Stimulated activated CD4-positive, alpha-beta T cell treated with anti-CD3 and anti-CD28 coated beads, Interleukin-1b, Interleukin-23, amount 100 ng/mL, for 1 hour (primary cell): Measurements from ENCODE around the gene STAC3.

Source experiments
- DNase-seq, 2 donors: peaks; one replicate each; pipeline ENCODE4 v3.0.0-alpha.2; 2020; ENCODE audit warnings: low read depth in 2 of 2

Gene STAC3

DNA sequence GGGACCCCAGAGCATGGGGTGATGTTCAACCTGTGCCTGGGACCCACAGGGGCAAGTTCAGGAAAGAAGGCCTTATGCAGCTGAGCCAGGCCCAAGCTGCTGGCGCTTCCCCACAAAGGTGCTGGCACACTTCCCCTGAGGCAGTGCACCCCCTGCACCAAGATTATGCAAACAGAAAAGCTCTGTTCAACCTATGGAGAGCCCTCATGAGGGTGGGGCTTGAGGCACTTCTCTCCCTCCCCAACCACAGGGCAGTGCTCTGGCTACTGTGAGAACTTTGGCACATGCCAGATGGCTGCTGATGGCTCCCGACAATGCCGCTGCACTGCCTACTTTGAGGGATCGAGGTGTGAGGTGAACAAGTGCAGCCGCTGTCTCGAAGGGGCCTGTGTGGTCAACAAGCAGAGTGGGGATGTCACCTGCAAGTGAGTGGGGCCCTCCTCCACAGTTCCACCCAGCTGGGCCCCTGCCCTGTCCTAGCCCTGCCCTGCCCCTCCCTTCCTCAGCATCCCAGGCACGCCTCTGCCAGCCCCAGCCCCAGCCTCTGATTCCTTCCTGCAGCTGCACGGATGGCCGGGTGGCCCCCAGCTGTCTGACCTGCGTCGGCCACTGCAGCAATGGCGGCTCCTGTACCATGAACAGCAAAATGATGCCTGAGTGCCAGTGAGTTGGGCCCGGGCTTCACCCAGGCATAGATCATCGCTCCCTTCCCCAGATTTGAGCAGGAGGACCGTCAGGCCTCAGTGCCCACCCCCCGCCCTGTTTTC, 39.9 kb downstream of the STAC3 start:
- DNase-seq = no peak

DNA sequence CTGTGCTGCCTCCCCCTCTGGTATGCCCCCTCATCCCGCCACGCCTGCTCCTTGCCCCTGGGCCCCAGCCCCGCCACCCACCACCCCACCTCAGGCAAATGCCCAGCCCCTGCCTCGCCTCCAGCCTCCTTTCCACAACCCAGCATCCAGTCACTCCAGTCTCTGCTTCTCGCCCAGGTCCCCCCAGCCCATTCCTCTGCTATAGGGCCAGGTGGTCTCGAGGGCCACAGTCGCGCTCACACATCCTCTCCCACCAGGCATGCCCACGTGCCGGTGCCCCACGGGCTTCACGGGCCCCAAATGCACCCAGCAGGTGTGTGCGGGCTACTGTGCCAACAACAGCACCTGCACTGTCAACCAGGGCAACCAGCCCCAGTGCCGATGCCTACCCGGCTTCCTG, 40.5 kb downstream of the STAC3 start:
- no peak for DNase-seq

DNA sequence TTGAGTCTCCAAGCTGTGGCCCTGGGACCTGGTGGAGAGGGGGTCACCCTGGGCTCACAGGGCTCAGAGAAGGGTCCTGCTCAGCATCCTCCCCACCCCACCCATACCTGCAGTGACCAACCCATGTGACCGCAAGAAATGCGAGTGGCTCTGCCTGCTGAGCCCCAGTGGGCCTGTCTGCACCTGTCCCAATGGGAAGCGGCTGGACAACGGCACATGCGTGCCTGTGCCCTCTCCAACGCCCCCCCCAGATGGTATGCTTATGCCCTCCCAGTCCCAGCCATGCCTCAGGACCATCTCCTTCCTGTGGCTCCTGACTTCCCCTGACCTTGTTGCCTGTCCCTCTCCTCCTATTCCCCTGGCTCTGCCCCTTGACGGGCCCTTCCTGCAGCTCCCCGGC, 41.1 kb downstream of the STAC3 start:
- DNase-seq = no peak

DNA sequence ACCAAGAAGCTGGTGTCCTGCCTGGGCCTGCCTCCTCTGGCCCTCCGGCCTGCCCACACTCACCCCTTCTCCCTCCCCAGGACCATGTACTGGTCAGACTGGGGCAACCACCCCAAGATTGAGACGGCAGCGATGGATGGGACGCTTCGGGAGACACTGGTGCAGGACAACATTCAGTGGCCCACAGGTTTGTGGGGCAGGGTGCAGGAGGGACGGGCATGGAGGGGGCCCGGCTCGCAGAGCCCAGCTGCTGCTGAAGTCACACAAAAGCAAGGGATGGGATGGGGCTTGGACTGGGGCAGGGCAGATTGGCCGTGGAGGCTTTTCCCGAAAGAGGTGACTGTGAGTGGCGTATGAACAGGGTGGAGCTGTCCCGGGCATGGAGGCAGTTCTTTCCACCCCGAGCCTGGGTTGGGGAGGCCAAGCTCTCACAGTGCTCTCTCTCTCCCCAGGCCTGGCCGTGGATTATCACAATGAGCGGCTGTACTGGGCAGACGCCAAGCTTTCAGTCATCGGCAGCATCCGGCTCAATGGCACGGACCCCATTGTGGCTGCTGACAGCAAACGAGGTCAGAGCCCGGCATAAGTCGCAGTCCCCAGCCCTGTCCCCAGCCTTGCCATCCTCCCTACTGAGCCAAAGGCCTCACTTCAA, 42.2 kb downstream of the STAC3 start:
- DNase-seq = no peak

DNA sequence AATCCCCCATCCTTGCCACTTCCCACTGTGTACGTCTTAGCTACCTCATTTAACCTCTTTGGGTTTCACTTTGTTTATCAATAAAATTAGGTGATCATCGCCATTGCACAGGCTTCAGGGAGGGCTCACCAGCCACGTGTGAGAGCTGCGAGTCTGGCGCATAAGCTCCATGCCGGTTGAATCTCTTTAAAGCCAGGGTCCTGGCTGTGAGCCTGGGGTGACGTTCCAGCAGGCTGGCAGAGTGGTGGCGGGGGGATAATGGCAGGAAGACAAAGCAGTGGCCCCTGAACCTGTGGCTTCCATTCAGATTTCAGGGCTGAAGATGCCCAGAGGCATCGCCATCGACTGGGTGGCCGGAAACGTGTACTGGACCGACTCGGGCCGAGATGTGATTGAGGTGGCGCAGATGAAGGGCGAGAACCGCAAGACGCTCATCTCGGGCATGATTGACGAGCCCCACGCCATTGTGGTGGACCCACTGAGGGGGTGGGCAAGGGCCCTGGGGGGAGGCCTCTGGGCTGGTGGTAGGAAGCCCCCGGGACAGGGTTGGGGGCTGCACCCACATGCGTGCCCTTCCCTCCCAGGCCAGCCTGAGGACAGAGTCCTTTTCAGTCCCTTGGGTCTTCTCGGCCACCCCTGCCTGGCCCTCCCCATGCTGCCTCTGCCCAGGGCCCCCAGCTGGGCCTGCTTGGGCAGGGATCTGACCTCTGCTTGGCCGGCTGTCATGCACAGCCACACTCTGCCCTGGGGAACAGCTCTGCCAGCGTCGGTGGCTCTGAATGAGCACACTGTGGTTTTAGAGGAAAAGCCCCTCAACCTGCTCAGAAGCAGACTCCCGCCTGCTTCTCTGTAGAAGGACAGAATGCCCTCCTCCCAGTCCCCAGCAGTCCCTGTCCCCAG, 43.0 kb downstream of the STAC3 start:
- DNase-seq = no peak

DNA sequence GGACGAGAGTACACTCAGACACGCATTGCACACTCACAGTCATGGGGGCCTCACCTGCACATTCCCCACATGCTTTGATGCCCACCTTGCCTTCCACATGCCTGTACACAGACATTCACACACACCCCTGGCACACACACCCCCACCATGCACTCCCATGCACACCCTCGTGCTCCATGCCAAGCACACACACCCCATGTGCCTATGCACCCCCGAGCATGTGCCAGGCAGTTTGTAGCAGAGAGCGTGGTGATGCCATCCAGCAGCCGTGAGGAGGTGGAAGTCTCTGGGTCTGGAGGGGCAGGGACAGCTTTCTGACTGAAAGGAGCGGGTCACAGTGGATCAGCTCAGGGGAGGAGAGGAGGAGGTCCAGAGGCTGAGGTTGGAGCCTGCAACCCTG, 45.1 kb downstream of the STAC3 start:
- no peak for DNase-seq

DNA sequence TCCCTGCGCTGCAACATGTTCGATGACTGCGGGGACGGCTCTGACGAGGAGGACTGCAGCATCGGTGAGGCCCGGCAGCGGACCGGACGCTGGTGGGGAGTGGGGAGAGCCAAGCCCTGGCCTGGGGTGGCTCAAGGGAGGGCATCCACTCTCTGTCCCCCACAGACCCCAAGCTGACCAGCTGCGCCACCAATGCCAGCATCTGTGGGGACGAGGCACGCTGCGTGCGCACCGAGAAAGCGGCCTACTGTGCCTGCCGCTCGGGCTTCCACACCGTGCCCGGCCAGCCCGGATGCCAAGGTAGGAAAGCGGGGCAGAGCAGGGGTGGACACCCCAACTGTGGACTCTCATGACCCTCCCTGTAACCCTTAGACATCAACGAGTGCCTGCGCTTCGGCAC, 45.8 kb downstream of the STAC3 start:
- DNase-seq = no peak

DNA sequence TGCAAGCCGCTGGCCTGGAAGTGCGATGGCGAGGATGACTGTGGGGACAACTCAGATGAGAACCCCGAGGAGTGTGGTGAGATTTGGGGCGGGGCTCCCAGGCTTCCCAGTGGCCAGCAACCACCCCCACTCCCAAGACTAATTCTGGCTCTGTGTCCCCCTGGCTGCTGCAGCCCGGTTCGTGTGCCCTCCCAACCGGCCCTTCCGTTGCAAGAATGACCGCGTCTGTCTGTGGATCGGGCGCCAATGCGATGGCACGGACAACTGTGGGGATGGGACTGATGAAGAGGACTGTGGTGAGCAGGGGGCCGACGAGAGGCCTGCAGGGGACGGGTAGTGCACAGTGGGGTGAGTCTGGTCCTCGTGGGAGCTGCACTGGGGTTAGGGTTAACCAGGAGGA, 46.5 kb downstream of the STAC3 start:
- DNase-seq = no peak

DNA sequence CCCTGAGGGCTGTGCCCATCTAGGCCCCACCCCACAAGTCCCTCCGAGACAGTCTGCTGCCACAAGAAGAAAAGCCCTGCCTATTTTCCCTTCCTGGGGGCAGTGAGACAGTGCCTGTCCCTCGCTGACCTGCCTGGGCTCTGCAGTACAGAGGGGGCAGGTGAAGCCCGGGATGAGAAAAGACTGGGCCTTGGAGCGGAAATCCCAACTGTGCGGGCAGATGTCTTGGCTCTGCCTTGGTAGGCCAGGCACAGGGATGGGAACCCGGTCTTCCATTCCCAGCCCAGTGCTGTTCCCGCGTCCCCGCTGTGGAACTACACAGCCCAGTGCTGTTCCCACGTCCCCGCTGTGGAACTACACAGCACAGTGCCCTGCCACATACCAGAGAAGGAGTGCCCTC, 47.2 kb downstream of the STAC3 start:
- no peak for DNase-seq

DNA sequence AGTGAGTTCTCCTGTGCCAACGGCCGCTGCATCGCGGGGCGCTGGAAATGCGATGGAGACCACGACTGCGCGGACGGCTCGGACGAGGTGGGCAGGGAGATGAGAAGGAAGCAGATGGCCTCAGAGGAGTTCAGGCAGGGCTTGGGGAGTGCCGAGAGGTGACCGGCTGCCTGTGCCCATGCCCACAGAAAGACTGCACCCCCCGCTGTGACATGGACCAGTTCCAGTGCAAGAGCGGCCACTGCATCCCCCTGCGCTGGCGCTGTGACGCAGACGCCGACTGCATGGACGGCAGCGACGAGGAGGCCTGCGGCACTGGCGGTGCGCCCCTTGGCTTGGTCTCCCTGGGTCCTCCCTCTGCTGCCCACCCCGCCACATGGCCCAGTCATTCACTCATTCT, 47.8 kb downstream of the STAC3 start:
- DNase-seq = no peak

DNA sequence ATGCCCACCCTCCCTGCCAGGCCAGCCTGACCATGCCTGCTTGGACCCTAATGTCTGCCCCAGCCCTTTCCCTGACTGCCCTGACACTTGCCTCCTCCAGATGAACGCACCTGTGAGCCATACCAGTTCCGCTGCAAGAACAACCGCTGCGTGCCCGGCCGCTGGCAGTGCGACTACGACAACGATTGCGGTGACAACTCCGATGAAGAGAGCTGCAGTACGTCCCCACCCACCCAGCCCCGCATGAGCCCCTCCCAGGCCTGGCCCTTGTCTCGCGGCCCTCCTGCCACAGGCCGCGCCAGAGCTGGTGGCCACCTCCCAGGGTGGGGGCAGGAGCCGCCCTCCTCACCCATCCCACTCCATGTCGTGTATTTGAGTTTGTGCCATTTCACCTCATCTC, 48.7 kb downstream of the STAC3 start:
- no peak for DNase-seq

DNA sequence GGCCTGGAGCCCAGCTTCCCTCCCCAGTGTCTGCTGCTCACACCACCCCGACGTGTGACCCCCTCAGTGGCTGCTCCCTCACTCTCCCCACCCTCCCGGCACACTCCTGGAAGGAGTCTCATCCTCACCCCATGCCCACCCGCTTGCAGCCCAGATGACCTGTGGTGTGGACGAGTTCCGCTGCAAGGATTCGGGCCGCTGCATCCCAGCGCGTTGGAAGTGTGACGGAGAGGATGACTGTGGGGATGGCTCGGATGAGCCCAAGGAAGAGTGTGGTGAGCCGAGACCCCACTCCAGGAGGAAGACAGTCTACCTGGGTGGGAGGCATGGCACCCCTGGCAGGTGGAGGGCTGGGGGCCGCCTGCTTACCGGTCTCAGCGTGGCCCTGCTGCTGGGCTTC, 49.4 kb downstream of the STAC3 start:
- DNase-seq = no peak

DNA sequence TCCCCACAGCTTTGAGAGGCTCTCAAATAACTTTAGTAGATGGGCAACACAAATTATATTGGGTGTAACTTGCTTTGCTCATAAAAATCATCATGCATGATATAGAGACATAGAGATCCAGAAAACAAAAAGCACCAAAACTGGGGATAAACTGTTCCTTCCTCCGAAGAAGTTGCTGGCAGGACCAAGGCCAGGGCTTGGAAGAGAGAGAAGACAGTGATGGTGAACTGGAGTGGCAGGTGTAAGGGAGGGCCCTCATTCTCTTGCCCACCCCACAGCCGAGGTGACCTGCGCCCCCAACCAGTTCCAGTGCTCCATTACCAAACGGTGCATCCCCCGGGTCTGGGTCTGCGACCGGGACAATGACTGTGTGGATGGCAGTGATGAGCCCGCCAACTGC, 49.8 kb downstream of the STAC3 start:
- no peak for DNase-seq

DNA sequence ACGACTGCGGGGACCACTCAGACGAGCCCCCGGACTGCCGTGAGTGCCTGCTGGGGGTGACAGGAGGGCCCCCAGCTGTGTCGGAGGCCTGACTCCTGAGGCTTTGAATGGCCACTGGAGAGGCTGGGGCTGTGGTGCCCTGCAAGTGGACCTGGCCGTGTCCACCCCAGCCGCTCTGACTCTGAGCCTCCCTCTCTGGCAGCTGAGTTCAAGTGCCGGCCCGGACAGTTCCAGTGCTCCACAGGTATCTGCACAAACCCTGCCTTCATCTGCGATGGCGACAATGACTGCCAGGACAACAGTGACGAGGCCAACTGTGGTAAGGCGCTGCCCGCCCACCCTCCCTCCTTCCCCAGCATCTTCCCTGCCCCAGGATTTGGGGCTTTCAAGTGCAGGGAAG, 50.5 kb downstream of the STAC3 start:
- DNase-seq = no peak

DNA sequence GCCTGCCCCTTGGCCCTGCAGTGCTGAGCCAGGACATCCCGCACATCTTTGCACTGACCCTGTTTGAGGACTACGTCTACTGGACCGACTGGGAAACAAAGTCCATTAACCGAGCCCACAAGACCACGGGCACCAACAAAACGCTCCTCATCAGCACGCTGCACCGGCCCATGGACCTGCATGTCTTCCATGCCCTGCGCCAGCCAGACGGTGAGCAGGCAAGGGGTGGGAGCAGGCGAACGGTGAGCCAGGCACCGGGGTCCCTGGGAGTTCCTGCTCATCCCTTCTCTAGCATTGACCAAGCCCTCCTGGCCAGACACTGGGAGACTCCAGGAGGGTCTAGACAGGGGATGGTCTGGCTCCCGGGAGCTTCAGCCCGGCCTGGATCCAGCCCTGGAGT, 51.8 kb downstream of the STAC3 start:
- DNase-seq = no peak

DNA sequence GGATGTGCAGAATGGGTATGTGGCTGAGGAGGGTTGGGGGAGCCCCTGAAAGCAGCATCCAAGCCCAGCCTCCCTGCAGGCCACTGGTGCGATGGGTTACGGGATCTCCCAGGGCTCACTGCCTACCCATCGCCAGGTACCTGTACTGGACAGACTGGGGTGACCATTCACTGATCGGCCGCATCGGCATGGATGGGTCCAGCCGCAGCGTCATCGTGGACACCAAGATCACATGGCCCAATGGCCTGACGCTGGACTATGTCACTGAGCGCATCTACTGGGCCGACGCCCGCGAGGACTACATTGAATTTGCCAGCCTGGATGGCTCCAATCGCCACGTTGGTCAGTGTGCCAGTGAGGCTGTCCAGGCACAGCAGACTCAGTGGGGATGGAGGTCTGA, 52.7 kb downstream of the STAC3 start:
- DNase-seq = no peak

DNA sequence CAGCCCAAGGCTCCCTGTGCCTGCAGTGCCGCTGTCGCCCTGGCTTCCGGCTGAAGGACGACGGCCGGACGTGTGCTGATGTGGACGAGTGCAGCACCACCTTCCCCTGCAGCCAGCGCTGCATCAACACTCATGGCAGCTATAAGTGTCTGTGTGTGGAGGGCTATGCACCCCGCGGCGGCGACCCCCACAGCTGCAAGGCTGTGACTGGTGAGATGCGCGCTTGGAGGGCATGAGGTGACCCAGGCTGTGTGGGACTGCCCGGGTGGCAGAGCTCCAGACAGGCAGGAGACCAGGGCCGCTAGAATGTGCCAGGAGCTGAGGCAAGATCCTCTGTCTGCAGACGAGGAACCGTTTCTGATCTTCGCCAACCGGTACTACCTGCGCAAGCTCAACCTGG, 54.0 kb downstream of the STAC3 start:
- DNase-seq = no peak

DNA sequence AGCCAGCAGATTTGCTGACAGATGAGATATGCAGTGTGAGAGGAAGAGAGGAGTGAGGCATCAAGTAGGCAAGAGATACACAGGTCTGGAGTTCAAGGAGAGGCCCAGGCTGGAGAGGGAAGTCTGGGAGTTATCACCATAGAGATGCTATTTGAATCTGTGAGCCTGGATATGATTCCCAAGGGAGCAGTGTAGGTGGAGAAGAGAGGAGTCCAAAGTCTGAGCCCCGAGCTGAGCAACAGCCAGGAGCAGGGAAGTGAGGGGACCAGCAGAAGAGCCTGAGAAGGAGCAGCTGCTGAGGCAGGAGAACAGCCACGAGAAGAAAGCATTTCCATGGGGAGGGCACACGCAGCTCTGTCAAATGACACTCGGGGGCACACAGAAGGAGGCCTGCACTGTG, 54.5 kb downstream of the STAC3 start:
- no peak for DNase-seq

DNA sequence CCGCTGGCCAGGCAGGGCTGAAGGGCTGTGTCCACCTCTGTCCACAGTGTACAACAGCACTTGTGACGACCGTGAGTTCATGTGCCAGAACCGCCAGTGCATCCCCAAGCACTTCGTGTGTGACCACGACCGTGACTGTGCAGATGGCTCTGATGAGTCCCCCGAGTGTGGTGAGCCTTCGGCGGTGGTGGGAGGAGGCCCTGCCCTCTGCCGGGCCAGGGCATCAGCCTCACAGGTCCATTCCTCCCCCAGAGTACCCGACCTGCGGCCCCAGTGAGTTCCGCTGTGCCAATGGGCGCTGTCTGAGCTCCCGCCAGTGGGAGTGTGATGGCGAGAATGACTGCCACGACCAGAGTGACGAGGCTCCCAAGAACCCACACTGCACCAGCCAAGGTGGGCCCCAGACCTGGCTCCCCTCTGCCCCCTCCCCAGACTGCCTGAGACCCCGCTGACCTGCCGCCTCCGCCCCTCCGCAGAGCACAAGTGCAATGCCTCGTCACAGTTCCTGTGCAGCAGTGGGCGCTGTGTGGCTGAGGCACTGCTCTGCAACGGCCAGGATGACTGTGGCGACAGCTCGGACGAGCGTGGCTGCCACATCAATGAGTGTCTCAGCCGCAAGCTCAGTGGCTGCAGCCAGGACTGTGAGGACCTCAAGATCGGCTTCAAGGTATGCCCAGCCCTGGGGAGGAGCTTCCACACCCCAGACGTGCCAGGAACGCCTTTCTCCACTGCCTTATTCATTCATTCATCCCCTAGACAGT, 55.2 kb downstream of the STAC3 start:
- no peak for DNase-seq

DNA sequence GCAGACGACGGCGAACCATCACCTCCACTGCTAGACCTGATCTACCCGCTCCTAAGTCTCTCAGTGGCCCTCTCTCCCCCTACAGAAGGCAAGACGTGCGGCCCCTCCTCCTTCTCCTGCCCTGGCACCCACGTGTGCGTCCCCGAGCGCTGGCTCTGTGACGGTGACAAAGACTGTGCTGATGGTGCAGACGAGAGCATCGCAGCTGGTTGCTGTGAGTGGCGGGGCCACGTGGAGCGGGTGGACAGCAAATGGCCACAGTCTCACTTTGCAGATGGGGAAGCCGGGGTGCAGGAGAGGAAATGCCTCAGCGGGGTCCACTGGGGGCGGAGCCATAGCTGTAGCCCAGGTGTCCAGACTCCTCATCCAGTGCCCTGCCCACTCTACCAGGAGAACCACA, 55.8 kb downstream of the STAC3 start:
- no peak for DNase-seq

DNA sequence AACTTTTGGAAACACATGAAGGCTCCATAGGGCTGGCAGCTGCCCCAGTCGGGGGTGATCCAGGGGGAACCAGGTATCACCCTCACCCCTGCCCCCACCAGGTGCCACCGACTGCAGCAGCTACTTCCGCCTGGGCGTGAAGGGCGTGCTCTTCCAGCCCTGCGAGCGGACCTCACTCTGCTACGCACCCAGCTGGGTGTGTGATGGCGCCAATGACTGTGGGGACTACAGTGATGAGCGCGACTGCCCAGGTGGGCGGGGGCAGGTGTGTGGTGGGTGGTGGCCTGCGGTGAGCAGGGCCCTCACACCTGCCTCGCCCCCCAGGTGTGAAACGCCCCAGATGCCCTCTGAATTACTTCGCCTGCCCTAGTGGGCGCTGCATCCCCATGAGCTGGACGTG, 56.7 kb downstream of the STAC3 start:
- no peak for DNase-seq

DNA sequence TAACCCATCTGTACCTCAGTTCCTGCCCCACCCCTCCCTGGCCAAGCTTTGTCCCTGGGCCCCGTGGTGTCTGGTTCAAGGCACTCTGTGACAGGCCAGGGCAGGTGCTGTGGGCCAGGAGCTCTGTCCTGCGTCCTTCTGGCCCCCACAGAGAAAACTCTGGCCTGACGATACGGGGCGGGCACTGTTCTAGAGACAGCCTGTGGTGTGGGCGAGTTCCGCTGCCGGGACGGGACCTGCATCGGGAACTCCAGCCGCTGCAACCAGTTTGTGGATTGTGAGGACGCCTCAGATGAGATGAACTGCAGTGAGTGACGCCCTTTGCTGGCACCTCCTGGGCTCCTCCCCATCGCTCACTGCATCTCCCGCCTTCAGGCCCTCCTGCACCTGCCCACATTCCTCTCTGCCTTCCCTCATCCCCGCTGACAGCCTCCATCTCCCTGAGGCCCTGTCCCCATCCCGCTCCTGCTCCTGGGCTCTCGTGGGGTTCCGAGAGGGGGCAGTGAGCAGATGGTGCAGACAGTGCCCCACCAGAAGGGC, 57.2 kb downstream of the STAC3 start:
- no peak for DNase-seq
